Activated naive CD8-positive, alpha-beta T cell treated with anti-CD3 and anti-CD28 coated beads, Interleukin-2, amount 10 ng/mL, durations not matched to agents 7 days and 5 days (primary cell): ENCODE data around the gene ULK4. TPM values are rescaled to one million over a fixed set of nuclear protein-coding genes. Genes with fewer than 3 reads are reported as not detected.

ENCODE experiments used
- ATAC-seq: fragments of 150-1000 bp; cut with Tn5 transposase; one replicate; pipeline ENCODE4 v1.10.0; 2021; ENCODE audit warnings: low read depth, moderate library complexity
- POLR2A ChIA-PET: fragments of 350-600 bp; sonication (Branson Sonifier 250); formaldehyde crosslinking; loops from one replicate; lab custom pipeline; 2021; ENCODE audit warnings: antibody characterized with exemption; lab: Charles Lee
- DNase-seq: peaks from one replicate; pipeline ENCODE4 v3.0.0; 2021
- H3K27ac Mint-ChIP-seq: one replicate; pipeline ENCODE4 v1.8.0; 2022; ENCODE audit warnings: mild to moderate bottlenecking, mixed read lengths
- H3K27me3 Mint-ChIP-seq: one replicate; pipeline ENCODE4 v1.8.0; 2022; ENCODE audit warnings: mild to moderate bottlenecking, moderate library complexity, mixed read lengths
- H3K36me3 Mint-ChIP-seq: one replicate; pipeline ENCODE4 v1.8.0; 2021; ENCODE audit warnings: mild to moderate bottlenecking, mixed read lengths
- H3K4me1 Mint-ChIP-seq: one replicate; pipeline ENCODE4 v1.8.0; 2021; ENCODE audit warnings: mixed read lengths
- H3K4me3 Mint-ChIP-seq: one replicate; pipeline ENCODE4 v1.8.0; 2022; ENCODE audit warnings: mild to moderate bottlenecking, moderate library complexity, mixed read lengths
- H3K9me3 Mint-ChIP-seq: one replicate; pipeline ENCODE4 v1.8.0; 2021; ENCODE audit warnings: mixed read lengths
- total RNA-seq, 2 experiments: library from RNA; stranded (reverse); gene quantifications; one replicate each; pipeline ENCODE4 v1.2.3, GENCODE V29; 2021

The ULK4 gene
- total RNA-seq, 2 experiments from 2014 or later: 18.6 to 19.0 TPM

- ATAC-seq (no peak), DNase-seq (no peak)
- no peaks in the 10 kb centered on the region for H3K27me3 Mint-ChIP-seq
- H3K4me3 Mint-ChIP-seq: no peak overlapping the region
- POLR2A ChIA-PET: no interaction called here
- H3K9me3 Mint-ChIP-seq: peaks cover 2% of the 10 kb centered on the region
- peaks cover 7% of the 10 kb centered on the region for H3K36me3 Mint-ChIP-seq
- H3K4me1 Mint-ChIP-seq: no peaks in the 10 kb centered on the region
- H3K27ac Mint-ChIP-seq: no peak overlapping the region
Measured at GRCh38 chr3:41936384-41936783, 25.5 kb downstream of the ULK4 start.

GRCh38 chr3:41933154-41933676, 28.7 kb downstream of the ULK4 start:
- H3K36me3 Mint-ChIP-seq: peaks cover 28% of the 10 kb centered on the region
- ATAC-seq (no peak), DNase-seq (no peak)
- no peak overlapping the region for H3K4me3 Mint-ChIP-seq
- POLR2A ChIA-PET: no interaction called here
- no peak overlapping the region for H3K27ac Mint-ChIP-seq
- H3K27me3 Mint-ChIP-seq: no peaks in the 10 kb centered on the region
- no peaks in the 10 kb centered on the region for H3K4me1 Mint-ChIP-seq
- H3K9me3 Mint-ChIP-seq: peaks cover 2% of the 10 kb centered on the region

GRCh38 chr3:41932464-41932863, 29.4 kb downstream of the ULK4 start:
- Mint-ChIP-seq H3K4me1 (no peaks in the 10 kb centered on the region), H3K9me3 (peaks cover 2% of the 10 kb centered on the region), H3K27ac (no peak overlapping the region), H3K36me3 (peaks cover 34% of the 10 kb centered on the region), H3K4me3 (no peak overlapping the region), H3K27me3 (peaks cover under 1% of the 10 kb centered on the region)
- ATAC-seq (no peak), DNase-seq (no peak)
- POLR2A ChIA-PET: no interaction called here

- Mint-ChIP-seq H3K4me1 (peaks cover 2% of the 10 kb centered on the region), H3K36me3 (peaks cover 3% of the 10 kb centered on the region), H3K4me3 (no peak overlapping the region), H3K9me3 (no peaks in the 10 kb centered on the region), H3K27me3 (no peaks in the 10 kb centered on the region), H3K27ac (no peak overlapping the region)
- DNase-seq (no peak), ATAC-seq (no peak)
- POLR2A ChIA-PET: no interaction called here
Measured at GRCh38 chr3:41920406-41920965, 41.4 kb downstream of the ULK4 start.

- ATAC-seq: no peak
- Mint-ChIP-seq H3K27me3 (no peaks in the 10 kb centered on the region), H3K27ac (no peak overlapping the region), H3K4me1 (no peaks in the 10 kb centered on the region), H3K4me3 (no peak overlapping the region), H3K9me3 (no peaks in the 10 kb centered on the region), H3K36me3 (peaks cover 2% of the 10 kb centered on the region)
- DNase-seq: no peak
- POLR2A ChIA-PET: no interaction called here
Measured at GRCh38 chr3:41915353-41915752, 46.5 kb downstream of the ULK4 start.

GRCh38 chr3:41912280-41912679, 49.6 kb downstream of the ULK4 start:
- Mint-ChIP-seq H3K4me1 (peaks cover 2% of the 10 kb centered on the region), H3K27me3 (no peaks in the 10 kb centered on the region), H3K4me3 (no peak overlapping the region), H3K27ac (peak overlapping the region; percentile 41), H3K36me3 (peaks cover 2% of the 10 kb centered on the region), H3K9me3 (no peaks in the 10 kb centered on the region)
- ATAC-seq (no peak), DNase-seq (no peak)
- POLR2A ChIA-PET: no interaction called here

- H3K27ac Mint-ChIP-seq: no peak overlapping the region
- DNase-seq (no peak), ATAC-seq (no peak)
- no peaks in the 10 kb centered on the region for H3K27me3 Mint-ChIP-seq
- H3K4me3 Mint-ChIP-seq: no peak overlapping the region
- H3K9me3 Mint-ChIP-seq: no peaks in the 10 kb centered on the region
- H3K4me1 Mint-ChIP-seq: peaks cover 2% of the 10 kb centered on the region
- H3K36me3 Mint-ChIP-seq: peaks cover 2% of the 10 kb centered on the region
- POLR2A ChIA-PET: interaction anchor here (0.5 to 0.6 kb wide), 2 partner anchors 44 to 107 kb away, joined by 4 to 9 read pairs; no protein-coding TSS in a partner anchor
Measured at GRCh38 chr3:41907330-41908073, 54.4 kb downstream of the ULK4 start.

GRCh38 chr3:41900265-41900664, 61.6 kb downstream of the ULK4 start:
- no peak for DNase-seq
- H3K4me3 Mint-ChIP-seq: no peak overlapping the region
- H3K27me3 Mint-ChIP-seq: no peaks in the 10 kb centered on the region
- H3K4me1 Mint-ChIP-seq: no peaks in the 10 kb centered on the region
- H3K9me3 Mint-ChIP-seq: no peaks in the 10 kb centered on the region
- POLR2A ChIA-PET: no interaction called here
- no peak for ATAC-seq
- H3K27ac Mint-ChIP-seq: no peak overlapping the region
- H3K36me3 Mint-ChIP-seq: peaks cover 8% of the 10 kb centered on the region

- Mint-ChIP-seq H3K4me1 (no peaks in the 10 kb centered on the region), H3K27ac (no peak overlapping the region), H3K4me3 (no peak overlapping the region), H3K27me3 (no peaks in the 10 kb centered on the region), H3K36me3 (peaks cover 8% of the 10 kb centered on the region), H3K9me3 (no peaks in the 10 kb centered on the region)
- DNase-seq: no peak
- POLR2A ChIA-PET: no interaction called here
- no peak for ATAC-seq
Measured at GRCh38 chr3:41898631-41899030, 63.3 kb downstream of the ULK4 start.

- DNase-seq (no peak), ATAC-seq (no peak)
- H3K4me3 Mint-ChIP-seq: no peak overlapping the region
- peaks cover 19% of the 10 kb centered on the region for H3K36me3 Mint-ChIP-seq
- H3K9me3 Mint-ChIP-seq: peaks cover 8% of the 10 kb centered on the region
- H3K4me1 Mint-ChIP-seq: no peaks in the 10 kb centered on the region
- H3K27ac Mint-ChIP-seq: no peak overlapping the region
- POLR2A ChIA-PET: no interaction called here
- no peaks in the 10 kb centered on the region for H3K27me3 Mint-ChIP-seq
Measured at GRCh38 chr3:41893977-41894376, 67.9 kb downstream of the ULK4 start.

GRCh38 chr3:41888368-41889076, 73.4 kb downstream of the ULK4 start:
- no peak overlapping the region for H3K4me3 Mint-ChIP-seq
- H3K27me3 Mint-ChIP-seq: no peaks in the 10 kb centered on the region
- DNase-seq: no peak
- H3K4me1 Mint-ChIP-seq: no peaks in the 10 kb centered on the region
- H3K9me3 Mint-ChIP-seq: peaks cover 8% of the 10 kb centered on the region
- no peak overlapping the region for H3K27ac Mint-ChIP-seq
- H3K36me3 Mint-ChIP-seq: peaks cover 14% of the 10 kb centered on the region
- POLR2A ChIA-PET: no interaction called here
- ATAC-seq: no peak

GRCh38 chr3:41882956-41883355, 78.9 kb downstream of the ULK4 start:
- ATAC-seq (no peak), DNase-seq (no peak)
- no peaks in the 10 kb centered on the region for H3K27me3 Mint-ChIP-seq
- no peak overlapping the region for H3K4me3 Mint-ChIP-seq
- no peaks in the 10 kb centered on the region for H3K36me3 Mint-ChIP-seq
- POLR2A ChIA-PET: no interaction called here
- H3K27ac Mint-ChIP-seq: no peak overlapping the region
- no peaks in the 10 kb centered on the region for H3K4me1 Mint-ChIP-seq
- H3K9me3 Mint-ChIP-seq: no peaks in the 10 kb centered on the region

GRCh38 chr3:41881233-41881821, 80.6 kb downstream of the ULK4 start:
- Mint-ChIP-seq H3K27ac (no peak overlapping the region), H3K4me1 (no peaks in the 10 kb centered on the region), H3K9me3 (no peaks in the 10 kb centered on the region), H3K36me3 (no peaks in the 10 kb centered on the region), H3K4me3 (no peak overlapping the region), H3K27me3 (no peaks in the 10 kb centered on the region)
- DNase-seq (no peak), ATAC-seq (no peak)
- POLR2A ChIA-PET: no interaction called here
